Muscle layer of colon (tissue), 2 donors: ENCODE data around the gene OXSR1.
A peak's percentile ranks its signal among the peaks of the same experiment; 100 is the strongest.

Experiments used
- H3K27ac ChIP-seq: one replicate; pipeline ENCODE4 v1.7.0; 2013; ENCODE audit warnings: low read depth, mild to moderate bottlenecking, low read length, moderate library complexity
- H3K27me3 ChIP-seq, 2 donors: one replicate each; pipeline ENCODE4 v1.7.0; 2013; ENCODE audit warnings: low read length in 2 of 2, mild to moderate bottlenecking in 2 of 2; ENCODE audit not compliant: insufficient read depth in 2 of 2, control insufficient read depth in 1 of 2
- H3K36me3 ChIP-seq: one replicate; pipeline ENCODE4 v1.7.0; 2013; ENCODE audit warnings: mild to moderate bottlenecking, low read length; ENCODE audit not compliant: insufficient read depth
- H3K4me1 ChIP-seq: one replicate; pipeline ENCODE4 v1.7.0; 2013; ENCODE audit warnings: mild to moderate bottlenecking, low read length; ENCODE audit not compliant: insufficient read depth
- H3K4me3 ChIP-seq, 2 donors: one replicate each; pipeline ENCODE4 v1.7.0; 2013; ENCODE audit warnings: low read length in 2 of 2, low read depth in 1 of 2, mild to moderate bottlenecking in 1 of 2, moderate library complexity in 1 of 2
- H3K9ac ChIP-seq: one replicate; pipeline ENCODE4 v1.7.0; 2013; ENCODE audit warnings: low read length
- H3K9me3 ChIP-seq: one replicate; pipeline ENCODE4 v1.7.0; 2013; ENCODE audit warnings: mild to moderate bottlenecking, low read length
- donor health status: abdominal sarcoma.
- donor health status: Adenocarcinoma of cecum.

OXSR1 gene

DNA sequence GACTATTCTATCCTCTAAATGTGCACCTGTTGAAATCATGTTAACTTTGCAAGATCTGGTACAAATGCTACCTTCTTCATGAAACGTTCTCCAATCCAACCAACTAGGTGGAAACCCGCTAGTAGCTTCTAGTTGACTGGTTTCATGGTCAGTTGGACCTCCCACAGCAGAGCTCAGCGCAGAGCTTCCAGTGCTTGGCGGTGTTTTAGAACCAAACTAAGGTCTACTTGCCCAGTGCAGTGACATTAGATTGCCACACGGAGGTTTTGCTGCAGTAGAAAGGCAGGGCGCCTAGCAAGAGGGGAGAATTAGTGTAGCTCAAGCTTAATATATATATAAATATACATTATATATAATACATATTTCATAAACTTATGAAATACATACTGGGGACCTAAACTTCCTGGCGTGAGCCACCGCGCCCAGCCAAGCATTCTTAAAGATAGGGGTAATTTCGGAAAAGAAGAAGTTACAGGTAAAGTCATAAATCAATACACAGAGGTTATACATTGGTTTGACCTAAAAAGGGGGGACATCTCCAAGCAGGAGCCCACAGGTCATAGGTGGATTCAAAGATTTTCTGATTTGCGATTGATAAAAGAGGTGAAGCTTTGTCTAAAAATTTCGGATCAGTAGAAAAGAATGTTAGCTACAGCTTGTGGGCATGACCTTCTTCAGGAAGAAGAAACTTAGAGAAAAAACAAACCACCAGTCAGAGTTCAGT lies 2.1 kb upstream of the OXSR1 start:
- no peaks in the 10 kb centered on the region for H3K9me3 ChIP-seq
- H3K9ac ChIP-seq = no peak overlapping the region
- no peaks in the 10 kb centered on the region for H3K36me3 ChIP-seq
- no peaks in the 10 kb centered on the region for H3K27me3 ChIP-seq
- peaks cover 10% of the 10 kb centered on the region for H3K4me1 ChIP-seq
- H3K27ac ChIP-seq = no peak overlapping the region
- no peak overlapping the region for H3K4me3 ChIP-seq

DNA sequence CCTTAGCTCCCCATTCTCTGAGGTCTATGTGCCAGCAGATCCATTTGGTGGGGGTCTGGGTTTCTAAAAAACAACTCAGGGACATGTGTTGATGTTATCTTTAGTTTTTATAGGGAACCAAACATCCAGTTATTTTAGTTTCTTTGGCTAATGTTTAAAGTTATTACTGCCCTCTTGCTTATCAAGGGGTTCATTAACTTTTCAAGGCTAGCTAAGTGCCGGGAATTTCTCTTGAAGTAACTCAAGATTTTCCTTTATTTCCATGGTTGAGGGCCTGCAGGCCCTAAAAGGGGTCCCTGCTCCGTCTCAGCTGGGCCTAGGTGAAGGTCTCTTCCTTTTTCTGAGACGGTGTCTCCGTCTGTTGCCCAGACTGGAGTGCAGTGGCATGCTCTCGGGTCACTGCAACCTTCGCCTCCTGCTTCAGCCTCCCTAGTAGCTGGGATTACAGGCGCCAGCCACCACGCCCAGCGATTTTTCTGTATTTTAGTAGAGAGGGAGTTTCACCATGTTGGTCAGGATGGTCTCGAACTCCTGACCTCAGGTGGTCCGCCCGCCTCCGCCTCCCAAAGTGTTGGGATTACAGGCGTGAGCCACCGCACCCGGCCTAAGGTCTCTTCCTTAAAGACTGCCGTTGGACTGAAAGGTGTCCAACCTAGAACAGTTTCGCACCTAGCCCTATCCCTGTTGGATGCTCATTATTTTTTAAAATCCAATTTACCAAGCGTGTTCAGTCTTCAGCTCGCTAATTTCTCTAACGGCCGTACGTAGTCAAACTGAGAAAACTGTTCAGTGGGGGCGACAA lies 1.3 kb upstream of the OXSR1 start:
- peak overlapping the region; percentile 73 to 95 for H3K4me3 ChIP-seq
- H3K4me1 ChIP-seq = peaks cover 10% of the 10 kb centered on the region
- no peaks in the 10 kb centered on the region for H3K27me3 ChIP-seq
- H3K27ac ChIP-seq = peak overlapping the region; percentile 96
- no peaks in the 10 kb centered on the region for H3K9me3 ChIP-seq
- H3K9ac ChIP-seq = peak overlapping the region; percentile 87
- H3K36me3 ChIP-seq = no peaks in the 10 kb centered on the region

GRCh38 chr3:38164643-38164951 lies 740 bp upstream of the OXSR1 start:
- H3K27me3 ChIP-seq = no peaks in the 10 kb centered on the region
- H3K4me3 ChIP-seq = peak overlapping the region; percentile 73 to 95
- H3K9me3 ChIP-seq = no peaks in the 10 kb centered on the region
- peak overlapping the region; percentile 96 for H3K27ac ChIP-seq
- no peaks in the 10 kb centered on the region for H3K36me3 ChIP-seq
- H3K9ac ChIP-seq = peak overlapping the region; percentile 87
- peaks cover 10% of the 10 kb centered on the region for H3K4me1 ChIP-seq

DNA sequence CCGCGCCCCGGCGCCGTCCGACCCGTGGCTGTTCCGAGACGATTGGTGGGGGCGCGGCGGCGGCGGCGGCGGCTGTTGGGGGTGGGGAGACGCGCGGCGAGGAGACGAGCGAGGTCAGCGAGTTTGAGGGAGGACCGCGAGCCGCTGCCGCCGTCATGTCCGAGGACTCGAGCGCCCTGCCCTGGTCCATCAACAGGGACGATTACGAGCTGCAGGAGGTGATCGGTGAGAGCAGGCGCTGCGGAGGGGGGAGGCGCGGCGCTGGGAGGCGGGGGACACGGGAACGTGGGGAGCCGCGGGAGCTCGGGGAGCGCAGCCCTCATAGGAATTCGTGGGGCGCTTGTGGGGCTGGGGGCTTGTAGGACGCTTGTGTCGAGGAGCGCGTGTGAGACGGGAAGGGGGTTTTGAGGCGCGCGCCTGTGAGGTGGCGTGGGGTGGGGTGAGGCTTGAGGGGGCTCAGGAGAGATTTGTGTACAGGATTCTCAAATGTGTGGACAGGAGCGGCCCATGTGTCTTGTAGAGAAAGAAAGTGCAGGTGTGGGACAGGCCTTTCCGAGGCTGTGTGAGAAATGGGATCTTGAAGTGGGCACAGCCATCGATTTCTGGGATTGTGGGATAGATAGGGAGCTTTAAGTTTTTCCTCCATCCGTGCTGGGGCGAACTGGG lies 518 bp downstream of the OXSR1 start:
- peak overlapping the region; percentile 42 for H3K9ac ChIP-seq
- peaks cover 10% of the 10 kb centered on the region for H3K4me1 ChIP-seq
- H3K27ac ChIP-seq = peak overlapping the region; percentile 96
- no peaks in the 10 kb centered on the region for H3K27me3 ChIP-seq
- H3K36me3 ChIP-seq = no peaks in the 10 kb centered on the region
- peak overlapping the region; percentile 83 to 95 for H3K4me3 ChIP-seq
- H3K9me3 ChIP-seq = no peaks in the 10 kb centered on the region

DNA sequence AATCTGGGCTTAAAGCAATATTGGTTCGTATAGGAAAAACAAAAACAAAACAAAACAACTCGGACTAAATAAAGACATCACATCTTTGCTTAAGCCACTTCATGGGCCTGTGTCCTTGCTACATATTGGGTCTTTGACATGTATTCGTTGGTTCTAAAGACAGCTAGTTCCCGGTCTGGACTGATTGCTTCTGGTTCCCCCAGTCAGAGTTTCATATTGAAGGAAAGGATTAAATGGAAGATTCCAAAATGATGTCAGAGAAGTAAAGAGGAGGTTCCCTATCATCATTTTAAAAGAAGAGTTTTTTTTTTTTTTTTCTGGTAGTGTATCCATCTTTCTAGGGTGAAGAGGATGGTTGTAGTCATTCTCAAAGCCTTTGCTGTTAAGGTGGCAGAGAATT lies 2.3 kb downstream of the OXSR1 start:
- Histone ChIP-seq H3K4me3 (no peak overlapping the region), H3K4me1 (peaks cover 10% of the 10 kb centered on the region), H3K27ac (no peak overlapping the region), H3K9ac (no peak overlapping the region), H3K36me3 (no peaks in the 10 kb centered on the region), H3K27me3 (no peaks in the 10 kb centered on the region), H3K9me3 (no peaks in the 10 kb centered on the region)

DNA sequence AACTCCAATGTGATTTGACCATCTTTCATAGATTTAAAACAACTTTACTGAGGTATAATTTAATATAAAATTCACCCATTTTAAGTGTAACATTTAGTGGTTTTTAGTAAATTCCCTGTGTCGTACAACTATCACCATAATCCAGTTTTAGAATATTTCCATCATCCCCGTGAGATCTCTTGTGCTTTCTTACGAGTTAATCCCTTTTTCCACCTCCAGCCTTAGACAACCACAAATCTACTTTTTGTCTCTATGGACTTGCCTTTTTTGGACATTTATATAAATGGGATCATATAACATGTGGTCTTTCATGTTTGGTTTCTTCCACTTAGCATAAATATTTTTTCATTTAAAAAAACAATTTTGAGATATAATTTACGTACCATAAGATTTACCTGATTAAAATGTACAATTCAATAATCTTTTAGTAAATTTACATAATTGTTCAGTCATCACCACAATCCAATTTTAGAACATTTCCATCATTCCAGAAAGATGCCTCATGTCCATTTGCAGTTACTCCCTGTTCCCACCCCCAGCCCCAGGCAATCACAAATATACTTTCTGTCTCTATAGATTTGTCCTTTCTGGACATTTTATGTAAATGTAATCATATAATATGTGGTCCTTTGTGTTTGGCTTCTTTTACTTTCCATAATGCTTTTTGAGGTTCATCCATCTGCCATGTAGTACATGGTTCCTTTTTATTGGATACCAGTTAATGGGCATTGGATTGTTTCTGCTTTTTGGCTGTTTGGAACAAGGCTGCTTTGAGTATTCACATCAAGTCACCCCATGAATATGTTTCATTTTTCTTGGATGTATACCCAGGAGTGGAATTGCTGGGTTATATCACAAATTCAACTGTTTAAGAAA lies 3.1 kb downstream of the OXSR1 start:
- Histone ChIP-seq H3K9ac (no peak overlapping the region), H3K9me3 (no peaks in the 10 kb centered on the region), H3K36me3 (no peaks in the 10 kb centered on the region), H3K4me1 (peaks cover 10% of the 10 kb centered on the region), H3K4me3 (no peak overlapping the region), H3K27me3 (no peaks in the 10 kb centered on the region), H3K27ac (no peak overlapping the region)

- Histone ChIP-seq H3K27ac (no peak overlapping the region), H3K9ac (no peak overlapping the region), H3K4me3 (no peak overlapping the region), H3K9me3 (no peaks in the 10 kb centered on the region), H3K4me1 (peaks cover 10% of the 10 kb centered on the region), H3K36me3 (no peaks in the 10 kb centered on the region), H3K27me3 (no peaks in the 10 kb centered on the region)
These were observed 3.6 kb downstream of the OXSR1 start for GRCh38 chr3:38169027-38169317.

DNA sequence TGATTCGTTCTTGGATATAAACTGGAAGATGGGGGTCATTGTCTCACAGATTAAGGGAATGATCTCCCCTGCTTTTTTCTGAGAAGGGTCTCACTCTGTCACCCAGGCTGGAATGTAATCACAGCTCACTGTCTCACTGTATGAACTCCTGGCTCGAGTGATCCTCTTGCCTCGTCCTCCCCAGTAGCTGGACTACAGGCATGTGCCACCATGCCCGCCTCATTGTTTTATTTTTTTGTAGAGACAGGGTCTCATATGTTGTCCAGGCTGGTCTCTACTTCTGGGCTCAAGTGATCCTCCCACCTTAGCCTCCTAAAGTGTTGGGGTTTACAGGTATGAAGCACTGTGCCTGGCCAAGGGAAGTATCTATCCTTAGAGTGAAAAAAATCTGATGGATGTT lies 5.4 kb downstream of the OXSR1 start:
- no peaks in the 10 kb centered on the region for H3K27me3 ChIP-seq
- no peak overlapping the region for H3K4me3 ChIP-seq
- H3K9me3 ChIP-seq = no peaks in the 10 kb centered on the region
- H3K36me3 ChIP-seq = no peaks in the 10 kb centered on the region
- H3K9ac ChIP-seq = no peak overlapping the region
- H3K27ac ChIP-seq = no peak overlapping the region
- H3K4me1 ChIP-seq = peaks cover 16% of the 10 kb centered on the region

DNA sequence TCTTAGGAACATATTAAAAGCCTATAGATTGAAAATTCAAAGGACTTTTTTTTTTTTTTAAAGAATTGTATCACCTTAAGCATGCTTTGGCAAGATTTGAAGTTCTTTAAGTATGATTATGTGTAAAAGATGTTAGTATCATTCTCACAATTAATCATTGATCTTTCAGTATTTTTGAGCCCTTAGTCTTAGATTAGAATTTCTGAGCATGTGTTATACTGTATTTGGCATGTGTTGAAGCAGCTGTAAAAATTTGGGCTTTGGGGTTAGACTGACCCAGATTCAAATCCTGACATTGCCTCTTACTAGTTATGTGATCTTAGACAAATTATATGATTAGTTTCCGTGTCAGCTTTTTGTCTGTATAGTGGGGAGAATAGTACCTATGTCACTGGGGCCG lies 6.3 kb downstream of the OXSR1 start:
- no peak overlapping the region for H3K4me3 ChIP-seq
- H3K4me1 ChIP-seq = peaks cover 16% of the 10 kb centered on the region
- no peak overlapping the region for H3K9ac ChIP-seq
- H3K27me3 ChIP-seq = no peaks in the 10 kb centered on the region
- no peaks in the 10 kb centered on the region for H3K36me3 ChIP-seq
- no peaks in the 10 kb centered on the region for H3K9me3 ChIP-seq
- H3K27ac ChIP-seq = no peak overlapping the region

GRCh38 chr3:38173834-38174418 lies 8.6 kb downstream of the OXSR1 start:
- H3K27me3 ChIP-seq = no peaks in the 10 kb centered on the region
- H3K9ac ChIP-seq = no peak overlapping the region
- no peaks in the 10 kb centered on the region for H3K9me3 ChIP-seq
- H3K4me1 ChIP-seq = peaks cover 6% of the 10 kb centered on the region
- H3K4me3 ChIP-seq = no peak overlapping the region
- H3K27ac ChIP-seq = no peak overlapping the region
- H3K36me3 ChIP-seq = no peaks in the 10 kb centered on the region

DNA sequence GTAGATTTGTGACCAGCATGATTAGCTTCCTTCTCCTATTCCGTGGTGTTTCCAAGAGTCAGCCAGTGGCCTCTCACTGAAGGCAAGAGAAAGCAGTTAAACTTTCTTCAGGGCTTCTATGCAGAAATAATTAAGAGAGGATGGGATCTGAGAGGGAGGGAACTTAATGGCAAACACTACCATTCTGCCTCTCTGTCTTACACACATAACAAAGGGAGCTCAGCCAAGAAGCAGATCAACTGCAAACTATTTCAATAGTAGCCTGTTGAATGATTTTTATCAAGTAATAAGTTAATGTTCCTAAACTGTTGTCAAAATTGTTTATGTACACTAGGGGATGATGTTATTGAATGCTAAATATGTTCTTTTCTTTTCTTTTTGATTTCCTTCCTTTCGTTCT lies 11.8 kb downstream of the OXSR1 start:
- no peaks in the 10 kb centered on the region for H3K27me3 ChIP-seq
- peaks cover 6% of the 10 kb centered on the region for H3K4me1 ChIP-seq
- no peak overlapping the region for H3K9ac ChIP-seq
- no peak overlapping the region for H3K27ac ChIP-seq
- H3K36me3 ChIP-seq = no peaks in the 10 kb centered on the region
- no peaks in the 10 kb centered on the region for H3K9me3 ChIP-seq
- H3K4me3 ChIP-seq = no peak overlapping the region
